ENCODE data around the gene BRSK2.
"Not testable (repeated sequence)": the region's sequence is repeated elsewhere in the genome, so short reads cannot be mapped to it uniquely, and the experiment has no call there.

Gene BRSK2

GRCh38 chr11:1403078-1403620 is 13.4 kb downstream of the BRSK2 start:
- H3K4me1 ChIP-seq (ENCODE audit: control insufficient read depth, insufficient read depth, low read length), result no peaks in the 10 kb centered on the region
- H3K36me3 ChIP-seq (ENCODE audit: control insufficient read depth, insufficient read depth, low read length), result no peaks in the 10 kb centered on the region; the same call in 1 of the 2 replicates
- no CpG with 5 or more reads among the region's 16 CpGs for WGBS (ENCODE audit: insufficient coverage, insufficient read length)
- H3K27me3 ChIP-seq (ENCODE audit: control insufficient read depth, insufficient read depth, low read length), result no peaks in the 10 kb centered on the region
- H3K4me3 ChIP-seq (ENCODE audit: low read length), result no peak overlapping the region
- H3K27ac ChIP-seq (ENCODE audit: low read length), result no peak overlapping the region
- no peaks in the 10 kb centered on the region for H3K9me3 ChIP-seq (ENCODE audit: control insufficient read depth, insufficient read depth, low read length)
- no peak for DNase-seq (ENCODE audit: low read depth, low spot score)

- Histone ChIP-seq H3K27ac (ENCODE audit: low read length) (no peak overlapping the region), H3K4me1 (ENCODE audit: control insufficient read depth, insufficient read depth, low read length) (no peaks in the 10 kb centered on the region), H3K27me3 (ENCODE audit: control insufficient read depth, insufficient read depth, low read length) (no peaks in the 10 kb centered on the region), H3K36me3 (ENCODE audit: control insufficient read depth, insufficient read depth, low read length) (no peaks in the 10 kb centered on the region; the same call in 1 of the 2 replicates), H3K9me3 (ENCODE audit: control insufficient read depth, insufficient read depth, low read length) (no peaks in the 10 kb centered on the region), H3K4me3 (ENCODE audit: low read length) (no peak overlapping the region)
- WGBS (ENCODE audit: insufficient coverage, insufficient read length), result no CpG with 5 or more reads among the region's 23 CpGs
- DNase-seq (ENCODE audit: low read depth, low spot score), result no peak
Measured at GRCh38 chr11:1403721-1404460, 14.2 kb downstream of the BRSK2 start.

- DNase-seq (ENCODE audit: low read depth, low spot score), result no peak
- H3K4me1 ChIP-seq (ENCODE audit: control insufficient read depth, insufficient read depth, low read length), result no peaks in the 10 kb centered on the region
- H3K9me3 ChIP-seq (ENCODE audit: control insufficient read depth, insufficient read depth, low read length), result no peaks in the 10 kb centered on the region
- no peak overlapping the region for H3K4me3 ChIP-seq (ENCODE audit: low read length)
- no CpG with 5 or more reads among the region's 25 CpGs for WGBS (ENCODE audit: insufficient coverage, insufficient read length)
- H3K36me3 ChIP-seq (ENCODE audit: control insufficient read depth, insufficient read depth, low read length), result no peaks in the 10 kb centered on the region; the same call in 1 of the 2 replicates
- no peaks in the 10 kb centered on the region for H3K27me3 ChIP-seq (ENCODE audit: control insufficient read depth, insufficient read depth, low read length)
- no peak overlapping the region for H3K27ac ChIP-seq (ENCODE audit: low read length)
Measured at GRCh38 chr11:1404461-1405185, 14.9 kb downstream of the BRSK2 start.

GRCh38 chr11:1405186-1406020 is 15.7 kb downstream of the BRSK2 start:
- Histone ChIP-seq H3K4me1 (ENCODE audit: control insufficient read depth, insufficient read depth, low read length) (no peaks in the 10 kb centered on the region), H3K9me3 (ENCODE audit: control insufficient read depth, insufficient read depth, low read length) (no peaks in the 10 kb centered on the region), H3K4me3 (ENCODE audit: low read length) (no peak overlapping the region), H3K36me3 (ENCODE audit: control insufficient read depth, insufficient read depth, low read length) (no peaks in the 10 kb centered on the region; the same call in 1 of the 2 replicates), H3K27me3 (ENCODE audit: control insufficient read depth, insufficient read depth, low read length) (no peaks in the 10 kb centered on the region), H3K27ac (ENCODE audit: low read length) (no peak overlapping the region)
- no peak for DNase-seq (ENCODE audit: low read depth, low spot score)
- WGBS (ENCODE audit: insufficient coverage, insufficient read length), result no CpG with 5 or more reads among the region's 24 CpGs

- WGBS (ENCODE audit: insufficient coverage, insufficient read length), result no CpG with 5 or more reads among the region's 31 CpGs
- Histone ChIP-seq H3K4me3 (ENCODE audit: low read length) (no peak overlapping the region), H3K9me3 (ENCODE audit: control insufficient read depth, insufficient read depth, low read length) (no peaks in the 10 kb centered on the region), H3K27ac (ENCODE audit: low read length) (no peak overlapping the region), H3K4me1 (ENCODE audit: control insufficient read depth, insufficient read depth, low read length) (no peaks in the 10 kb centered on the region), H3K36me3 (ENCODE audit: control insufficient read depth, insufficient read depth, low read length) (no peaks in the 10 kb centered on the region; the same call in 1 of the 2 replicates), H3K27me3 (ENCODE audit: control insufficient read depth, insufficient read depth, low read length) (no peaks in the 10 kb centered on the region)
- DNase-seq (ENCODE audit: low read depth, low spot score), result no peak
Measured at GRCh38 chr11:1406571-1407485, 17.1 kb downstream of the BRSK2 start.

GRCh38 chr11:1407668-1408067 is 17.9 kb downstream of the BRSK2 start:
- no peak overlapping the region for H3K27ac ChIP-seq (ENCODE audit: low read length)
- H3K4me3 ChIP-seq (ENCODE audit: low read length), result no peak overlapping the region
- no peaks in the 10 kb centered on the region for H3K9me3 ChIP-seq (ENCODE audit: control insufficient read depth, insufficient read depth, low read length)
- DNase-seq (ENCODE audit: low read depth, low spot score), result no peak
- no peaks in the 10 kb centered on the region for H3K27me3 ChIP-seq (ENCODE audit: control insufficient read depth, insufficient read depth, low read length)
- H3K36me3 ChIP-seq (ENCODE audit: control insufficient read depth, insufficient read depth, low read length), result peaks cover 1% of the 10 kb centered on the region; the same call in 1 of the 2 replicates
- no peaks in the 10 kb centered on the region for H3K4me1 ChIP-seq (ENCODE audit: control insufficient read depth, insufficient read depth, low read length)
- no CpG with 5 or more reads among the region's 8 CpGs for WGBS (ENCODE audit: insufficient coverage, insufficient read length)

GRCh38 chr11:1408346-1408745 is 18.6 kb downstream of the BRSK2 start:
- Histone ChIP-seq H3K36me3 (ENCODE audit: control insufficient read depth, insufficient read depth, low read length) (peaks cover 3% of the 10 kb centered on the region; the same call in 1 of the 2 replicates), H3K4me1 (ENCODE audit: control insufficient read depth, insufficient read depth, low read length) (no peaks in the 10 kb centered on the region), H3K4me3 (ENCODE audit: low read length) (no peak overlapping the region), H3K27ac (ENCODE audit: low read length) (no peak overlapping the region), H3K27me3 (ENCODE audit: control insufficient read depth, insufficient read depth, low read length) (no peaks in the 10 kb centered on the region), H3K9me3 (ENCODE audit: control insufficient read depth, insufficient read depth, low read length) (no peaks in the 10 kb centered on the region)
- DNase-seq (ENCODE audit: low read depth, low spot score), result no peak
- WGBS (ENCODE audit: insufficient coverage, insufficient read length), result no CpG with 5 or more reads among the region's 9 CpGs

- no peak for DNase-seq (ENCODE audit: low read depth, low spot score)
Measured at GRCh38 chr11:1409108-1409851, 19.5 kb downstream of the BRSK2 start.

GRCh38 chr11:1409852-1410125 is 20.1 kb downstream of the BRSK2 start:
- H3K4me1 ChIP-seq (ENCODE audit: control insufficient read depth, insufficient read depth, low read length); H3K27ac ChIP-seq (ENCODE audit: low read length); H3K9me3 ChIP-seq (ENCODE audit: control insufficient read depth, insufficient read depth, low read length); DNase-seq (ENCODE audit: low read depth, low spot score); H3K4me3 ChIP-seq (ENCODE audit: low read length); H3K27me3 ChIP-seq (ENCODE audit: control insufficient read depth, insufficient read depth, low read length); H3K36me3 ChIP-seq (ENCODE audit: control insufficient read depth, insufficient read depth, low read length): not testable (repeated sequence)
- WGBS (ENCODE audit: insufficient coverage, insufficient read length), result no CpG with 5 or more reads among the region's 29 CpGs

More at GRCh38 chr11:1409108-1409851, 19.5 kb downstream of the BRSK2 start:
- H3K4me3 ChIP-seq (ENCODE audit: low read length), result no peak overlapping the region
- no peak overlapping the region for H3K27ac ChIP-seq (ENCODE audit: low read length)
- peaks cover 3% of the 10 kb centered on the region; the same call in 1 of the 2 replicates for H3K9me3 ChIP-seq (ENCODE audit: control insufficient read depth, insufficient read depth, low read length)
- H3K36me3 ChIP-seq (ENCODE audit: control insufficient read depth, insufficient read depth, low read length), result peaks cover 3% of the 10 kb centered on the region; the same call in 1 of the 2 replicates
- H3K27me3 ChIP-seq (ENCODE audit: control insufficient read depth, insufficient read depth, low read length), result no peaks in the 10 kb centered on the region
- H3K4me1 ChIP-seq (ENCODE audit: control insufficient read depth, insufficient read depth, low read length), result no peaks in the 10 kb centered on the region
- no CpG with 5 or more reads among the region's 29 CpGs for WGBS (ENCODE audit: insufficient coverage, insufficient read length)

Data from iPS DF 6.9 (cell line).